Measurements from ENCODE around the gene ATAD3A.
A peak's percentile ranks its signal among the peaks of the same experiment; 100 is the strongest.
"Not testable (repeated sequence)": the region's sequence is repeated elsewhere in the genome, so short reads cannot be mapped to it uniquely, and the experiment has no call there.

DNA sequence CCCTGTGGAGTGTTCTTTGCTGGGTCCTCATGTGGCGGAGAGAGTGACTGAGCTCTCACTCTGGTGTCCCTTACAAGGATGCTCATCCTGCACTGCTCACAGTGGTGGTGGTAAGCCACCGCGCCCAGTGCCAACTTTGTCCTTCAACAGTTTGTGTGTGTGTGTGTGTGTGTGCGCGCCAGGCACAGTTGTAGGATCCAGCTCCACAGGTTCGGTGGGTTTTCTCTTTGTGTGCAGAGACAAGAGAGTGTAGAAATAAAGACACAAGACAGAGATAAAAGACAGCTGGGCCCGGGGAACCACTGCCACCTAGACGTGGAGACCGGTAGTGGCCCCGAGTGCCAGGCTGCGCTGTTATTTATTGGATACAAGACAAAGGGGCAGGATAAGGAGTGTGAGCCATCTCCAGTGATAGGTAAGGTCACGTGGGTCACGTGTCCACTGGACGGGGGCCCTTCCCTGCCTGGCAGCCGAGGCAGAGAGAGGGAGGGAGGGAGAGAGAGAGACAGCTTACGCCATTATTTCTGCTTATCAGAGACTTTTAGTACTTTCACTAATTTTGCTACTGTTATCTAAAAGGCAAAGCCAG lies 7.1 kb upstream of the ATAD3A start:
- TF ChIP-seq EZH2 (IDR thresholded peaks at IDR 0.05; ENCODE audit: low read length, missing control alignments), result not testable (repeated sequence)
- TF ChIP-seq CTCF (conservative IDR thresholded peaks at IDR 0.05 in 1 of 2, IDR thresholded peaks at IDR 0.05 in 1 of 2; ENCODE audit: low read depth in 1 of 2, low read length in 2 of 2), result peak; percentile 44 to 60

Measured in fibroblast of lung (primary cell).